GM12878 (cell line): ENCODE data around the gene CTSC. TPM values are rescaled to one million over a fixed set of nuclear protein-coding genes. Genes with fewer than 3 reads are reported as not detected.
A peak's percentile ranks its signal among the peaks of the same experiment; 100 is the strongest.

Experiments used
- ATAC-seq: fragments of 200-7000 bp; cut with Tn5 transposase; 3 replicates; pipeline ENCODE4 v1.9.1; 2020; ENCODE audit warnings: mild to moderate bottlenecking, moderate library complexity
- BruUV-seq: library from RNA; stranded (reverse); fragments of 400-500 nt; replicated peaks from 2 replicates; lab custom pipeline; 2021; lab: Mats Ljungman, UMichigan
- CTCF ChIA-PET: fragments of 300-600 bp; sonication (Branson Sonifier 250); formaldehyde crosslinking; extraction: SDS; loops from one replicate; lab custom pipeline; 2021; ENCODE audit warnings: inconsistent platforms; lab: Yijun Ruan, JAX
- POLR2A ChIA-PET: fragments of 350-600 bp; formaldehyde crosslinking; extraction: SDS; loops from one replicate; lab custom pipeline; 2021; ENCODE audit warnings: inconsistent platforms; lab: Charles Lee
- RAD21 ChIA-PET: fragments of 300-600 bp; sonication (Branson Sonifier 250); formaldehyde crosslinking; loops from one replicate; lab custom pipeline; 2023; ENCODE audit warnings: antibody characterized with exemption; ENCODE audit not compliant: unreplicated experiment; lab: Charles Lee
- SMC1A ChIA-PET: fragments of 300-600 bp; sonication (Branson Sonifier 250); formaldehyde crosslinking; loops from one replicate; lab custom pipeline; 2023; ENCODE audit not compliant: unreplicated experiment, uncharacterized antibody; lab: Charles Lee
- DNase-seq: peaks from one replicate; pipeline ENCODE4 v3.0.0-alpha.2; 2011; ENCODE audit warnings: low read depth, low spot score
- FAIRE-seq: peaks from 3 replicates; lab custom pipeline; 2011; peaks lifted over from hg19 to GRCh38; lab: Jason Lieb, UNC
- H2AFZ ChIP-seq: 2 replicates; pipeline ENCODE4 v1.6.0; 2011; ENCODE audit warnings: low read depth, low read length, control low read depth; ENCODE audit not compliant: control insufficient read depth
- H3K27ac ChIP-seq: 2 replicates; pipeline ENCODE4 v1.5.1; 2011; ENCODE audit warnings: control low read depth; ENCODE audit not compliant: control insufficient read depth, insufficient read depth
- H3K27me3 ChIP-seq, 2 experiments: replicated peaks in 1 of 2; 2 replicates each; pipeline versions ENCODE4 v1.6.0 to v1.6.1; 2011; ENCODE audit warnings: low read length in 1 of 2; ENCODE audit not compliant: control insufficient read depth in 2 of 2, insufficient read depth in 2 of 2
- H3K36me3 ChIP-seq, 2 experiments: 2 replicates each; pipeline ENCODE4 v1.5.1; 2011; ENCODE audit warnings: low read length in 1 of 2; ENCODE audit not compliant: control insufficient read depth in 2 of 2, insufficient read depth in 2 of 2
- H3K4me1 ChIP-seq: 2 replicates; pipeline ENCODE4 v1.6.1; 2011; ENCODE audit warnings: mild to moderate bottlenecking, low read length, moderate library complexity, mixed read lengths; ENCODE audit not compliant: control insufficient read depth, insufficient read depth
- H3K4me2 ChIP-seq: 2 replicates; pipeline ENCODE4 v1.6.0; 2011; ENCODE audit warnings: control low read depth; ENCODE audit not compliant: control insufficient read depth, insufficient read depth
- H3K4me3 ChIP-seq: fragments of 200-600 bp; sonication (generic); 2 replicates; pipeline ENCODE4 v1.5.1; 2016
- H3K79me2 ChIP-seq: 2 replicates; pipeline ENCODE4 v1.6.0; 2011; ENCODE audit warnings: low read length; ENCODE audit not compliant: control insufficient read depth, insufficient read depth
- H3K9ac ChIP-seq: 2 replicates; pipeline ENCODE4 v1.8.0; 2011; ENCODE audit warnings: low read length, control low read depth, mixed read lengths; ENCODE audit not compliant: control insufficient read depth, insufficient read depth
- H3K9me3 ChIP-seq: replicated peaks from 3 replicates; pipeline ENCODE4 v1.5.1; 2011; ENCODE audit warnings: mild to moderate bottlenecking, low read length; ENCODE audit not compliant: control insufficient read depth, insufficient read depth
- H4K20me1 ChIP-seq: 2 replicates; pipeline ENCODE4 v1.6.0; 2011; ENCODE audit not compliant: control insufficient read depth, insufficient read depth
- ASH2L ChIP-seq: fragments of 300-600, 200-600 bp; sonication (generic); IDR thresholded peaks from 2 replicates; pipeline ENCODE4 v1.6.1; 2017; ENCODE audit warnings: low read depth, mild to moderate bottlenecking, borderline replicate concordance
- BACH1 ChIP-seq: fragments of 450-650 bp; IDR thresholded peaks from 2 replicates; pipeline ENCODE4 v1.6.1; 2017; ENCODE audit warnings: mild to moderate bottlenecking, borderline replicate concordance
- CREM ChIP-seq: IDR thresholded peaks from 2 replicates; pipeline ENCODE4 v1.6.1; 2014; ENCODE audit warnings: antibody characterized with exemption, low read depth
- E2F8 ChIP-seq: fragments of 450-650 bp; IDR thresholded peaks from 2 replicates; pipeline ENCODE4 v1.6.1; 2018; ENCODE audit warnings: mild to moderate bottlenecking, low read depth, moderate library complexity; ENCODE audit not compliant: partially characterized antibody
- HSF1 ChIP-seq: fragments of 150-350 bp; IDR thresholded peaks from 2 replicates; pipeline ENCODE4 v1.6.1; 2014; ENCODE audit warnings: mild to moderate bottlenecking, low read depth, low read length
- IRF4 ChIP-seq: IDR thresholded peaks from 2 replicates; pipeline ENCODE4 v1.6.1; 2011; ENCODE audit warnings: low read depth, low read length
- KLF5 ChIP-seq: fragments of 450-650 bp; IDR thresholded peaks from 2 replicates; pipeline ENCODE4 v1.6.1; 2014; ENCODE audit warnings: mild to moderate bottlenecking; ENCODE audit not compliant: partially characterized antibody
- NBN ChIP-seq: fragments of 450-650 bp; IDR thresholded peaks from 2 replicates; pipeline ENCODE4 v1.6.1; 2016
- NFIC ChIP-seq: IDR thresholded peaks from 2 replicates; pipeline ENCODE4 v1.6.1; 2012; ENCODE audit warnings: low read depth, mild to moderate bottlenecking, inconsistent platforms, low read length, moderate library complexity
- NFXL1 ChIP-seq: fragments of 450-650 bp; IDR thresholded peaks from 2 replicates; pipeline ENCODE4 v1.6.1; 2017; ENCODE audit warnings: antibody characterized with exemption, mild to moderate bottlenecking, borderline replicate concordance
- RCOR1 ChIP-seq: conservative IDR thresholded peaks from 2 replicates; pipeline ENCODE4 v1.6.1; 2012; ENCODE audit warnings: low read depth, low read length, improper control_type of control experiment
- RUNX3 ChIP-seq: IDR thresholded peaks from 2 replicates; pipeline ENCODE4 v1.6.1; 2012; ENCODE audit warnings: low read length, inconsistent platforms
- SIN3A ChIP-seq: IDR thresholded peaks from 2 replicates; pipeline ENCODE4 v1.6.1; 2012; ENCODE audit warnings: low read depth, low read length, improper control_type of control experiment
- SP1 ChIP-seq: IDR thresholded peaks from one replicate; pipeline ENCODE4 v1.6.1; 2011; ENCODE audit warnings: low read depth, low read length
- ZNF207 ChIP-seq: fragments of 450-650 bp; IDR thresholded peaks from 2 replicates; pipeline ENCODE4 v1.6.1; 2014; ENCODE audit warnings: antibody characterized with exemption, mild to moderate bottlenecking, borderline replicate concordance
- ZNF274 ChIP-seq: IDR thresholded peaks from one replicate; pipeline ENCODE4 v1.8.0; 2011; ENCODE audit not compliant: insufficient read length, insufficient read depth
- WGBS: methylation state at CpG from one replicate; pipeline ENCODE4 v1.1.6; 2016; ENCODE audit warnings: low lambda C conversion rate; ENCODE audit not compliant: insufficient replicate concordance, insufficient coverage; ENCODE audit errors: missing lambda C conversion rate; 5-methylcytosine and 5-hydroxymethylcytosine counted together
- in situ Hi-C: fragments of 300-500 bp; cut with MboI; formaldehyde crosslinking; loops from 9 replicates; pipeline ENCODE4 v1.14.3; 2018; ENCODE audit warnings: mixed read lengths
- intact Hi-C: fragments of 100-400 bp; cut with micrococcal nuclease; formaldehyde crosslinking; loops from one replicate; pipeline ENCODE4 v1.14.2; 2022; ENCODE audit not compliant: unreplicated experiment
- polyA plus RNA-seq, 11 experiments: library from polyadenylated mRNA; depleted of rRNA in 4 of 11; unstranded in 6 of 11; stranded (reverse) in 5 of 11; fragments of >200 nt; fragmentation: Nextera tagmentation in 4 of 11; fragmentation: Illumina TruSeq in 1 of 11; extraction: Ambion mirVana in 4 of 11; extraction: Trizol in 1 of 11; gene quantifications; 1 replicate in 1 of 11; 2 replicates in 10 of 11; pipeline versions ENCODE4 v1.2.1 to v1.2.3, GENCODE V29; 2011 to 2016; ENCODE audit warnings: inconsistent platforms in 2 of 11, missing spikeins in 2 of 11, low read depth in 1 of 11
- total RNA-seq, 4 experiments: library from RNA; depleted of rRNA in 3 of 4; stranded (reverse); fragments of >200 nt in 3 of 4; fragmentation: Illumina TruSeq in 1 of 4; extraction: Trizol in 1 of 4; gene quantifications; 2 replicates each; pipeline versions ENCODE4 v1.2.1 to v1.2.3, GENCODE V29; 2013 to 2021
- TF ChIP-seq, protein P1 (sequence below), 3 experiments: IDR thresholded peaks in 2 of 3; conservative IDR thresholded peaks in 1 of 3; 2 replicates each; pipeline ENCODE4 v1.5.1; 2011; ENCODE audit warnings: low read depth in 3 of 3, low read length in 3 of 3, mild to moderate bottlenecking in 3 of 3, control low read depth in 2 of 3, moderate library complexity in 2 of 3, inconsistent platforms in 1 of 3, mixed read lengths in 1 of 3; ENCODE audit not compliant: control insufficient read depth in 2 of 3, insufficient read depth in 1 of 3; ENCODE audit errors: extremely low read depth in 1 of 3

The CTSC gene
- total and polyA plus RNA-seq, 10 of the 15 experiments (the other 5 are each of a cell fraction or from before 2014, with no cell fraction given): 289 to 1,123 (median 430) TPM

DNA sequence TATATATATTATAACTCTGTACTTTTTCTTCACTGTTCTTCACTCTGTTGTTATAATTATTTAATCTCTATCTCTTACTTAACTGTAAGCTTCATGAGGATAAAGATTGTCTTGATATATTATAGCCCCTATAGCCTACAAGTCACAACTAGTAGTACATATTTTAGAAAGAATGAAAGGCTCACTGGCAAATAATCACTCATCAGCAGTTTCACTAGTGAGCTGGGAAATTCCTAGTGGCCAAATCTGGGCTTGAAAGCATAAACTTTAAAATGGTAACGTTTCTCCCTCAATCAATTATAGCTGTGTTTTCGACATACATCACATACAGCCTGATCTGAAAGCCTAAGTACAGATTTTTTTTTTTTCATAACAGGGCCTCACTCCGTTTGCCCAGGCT, 42.5 kb downstream of the CTSC start (continued):
- TF ChIP-seq NFXL1 (no peak), ZNF274 (no peak), SP1 (no peak), RUNX3 (peak; percentile 40; the same call in 1 of the 2 replicates), NFIC (peak; percentile 38; the same call in 1 of the 2 replicates), KLF5 (no peak)

GRCh38 chr11:88293931-88294330, 43.6 kb downstream of the CTSC start:
- H3K4me1 ChIP-seq: peaks cover 28% of the 10 kb centered on the region
- DNase-seq (no peak), ATAC-seq (no peak), FAIRE-seq (no peak)
- RAD21 ChIA-PET: interaction anchor here (1.3 to 11.4 kb wide), 3 partner anchors 9 to 62 kb away, joined by 3 to 143 read pairs (median 21); no protein-coding TSS in a partner anchor
- H3K27ac ChIP-seq: no peak overlapping the region
- intact Hi-C loops (no loop called here), in situ Hi-C loops (no loop called here)
- no peaks in the 10 kb centered on the region for H4K20me1 ChIP-seq
- peaks cover 10 to 43% of the 10 kb centered on the region in 2 experiments for H3K36me3 ChIP-seq
- H3K4me3 ChIP-seq: no peak overlapping the region
- CTCF ChIA-PET: interaction anchor here (0.5 to 2.2 kb wide), 5 partner anchors 9 to 250 kb away, joined by 3 to 7 read pairs (median 4); no protein-coding TSS in a partner anchor
- H3K9ac ChIP-seq: no peak overlapping the region
- peaks cover 2% of the 10 kb centered on the region; the same call in 2 of the 3 replicates for H3K9me3 ChIP-seq
- no peak overlapping the region for H2AFZ ChIP-seq
- TSS peak; percentile 43 for BruUV-seq
- POLR2A ChIA-PET: interaction anchor here (1.1 kb wide), 1 partner anchor 9 kb away, joined by 3 read pairs; no protein-coding TSS in a partner anchor
- peaks cover 2% of the 10 kb centered on the region for H3K79me2 ChIP-seq
- SMC1A ChIA-PET: interaction anchor here (0.7 to 16.9 kb wide), 11 partner anchors 12 to 174 kb away, joined by 3 to 288 read pairs (median 13); partner anchors contain the start of genes CTSC and RAB38
- H3K4me2 ChIP-seq: no peak overlapping the region
- 83% methylated on average over 3 of the region's 3 CpGs for WGBS
- H3K27me3 ChIP-seq: no peaks in the 10 kb centered on the region
- TF ChIP-seq ZNF207 (no peak), RCOR1 (no peak), HSF1 (no peak), ASH2L (no peak), NBN (no peak), BACH1 (no peak), CREM (no peak), SIN3A (no peak), E2F8 (no peak), IRF4 (no peak)
- TF ChIP-seq, protein P1, sequence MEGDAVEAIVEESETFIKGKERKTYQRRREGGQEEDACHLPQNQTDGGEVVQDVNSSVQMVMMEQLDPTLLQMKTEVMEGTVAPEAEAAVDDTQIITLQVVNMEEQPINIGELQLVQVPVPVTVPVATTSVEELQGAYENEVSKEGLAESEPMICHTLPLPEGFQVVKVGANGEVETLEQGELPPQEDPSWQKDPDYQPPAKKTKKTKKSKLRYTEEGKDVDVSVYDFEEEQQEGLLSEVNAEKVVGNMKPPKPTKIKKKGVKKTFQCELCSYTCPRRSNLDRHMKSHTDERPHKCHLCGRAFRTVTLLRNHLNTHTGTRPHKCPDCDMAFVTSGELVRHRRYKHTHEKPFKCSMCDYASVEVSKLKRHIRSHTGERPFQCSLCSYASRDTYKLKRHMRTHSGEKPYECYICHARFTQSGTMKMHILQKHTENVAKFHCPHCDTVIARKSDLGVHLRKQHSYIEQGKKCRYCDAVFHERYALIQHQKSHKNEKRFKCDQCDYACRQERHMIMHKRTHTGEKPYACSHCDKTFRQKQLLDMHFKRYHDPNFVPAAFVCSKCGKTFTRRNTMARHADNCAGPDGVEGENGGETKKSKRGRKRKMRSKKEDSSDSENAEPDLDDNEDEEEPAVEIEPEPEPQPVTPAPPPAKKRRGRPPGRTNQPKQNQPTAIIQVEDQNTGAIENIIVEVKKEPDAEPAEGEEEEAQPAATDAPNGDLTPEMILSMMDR (IDR thresholded peaks at IDR 0.05 in 2 of 3, conservative IDR thresholded peaks at IDR 0.05 in 1 of 3; ENCODE audit: control insufficient read depth in 2 of 3, extremely low read depth in 1 of 3, insufficient read depth in 1 of 3, low read depth in 3 of 3, low read length in 3 of 3): no peak
